D721Med (cell line): ENCODE data around the gene TRABD2A.
"Not testable (repeated sequence)": the region's sequence is repeated elsewhere in the genome, so short reads cannot be mapped to it uniquely, and the experiment has no call there.

Experiments used
- DNase-seq: peaks from one replicate; pipeline ENCODE4 v3.0.0; 2011; ENCODE audit warnings: low spot score; ENCODE audit not compliant: insufficient read length
- FAIRE-seq: peaks from 2 replicates; lab custom pipeline; 2011; peaks lifted over from hg19 to GRCh38; lab: Jason Lieb, UNC
- TF ChIP-seq, protein P1 (sequence below): IDR thresholded peaks from 2 replicates; pipeline ENCODE4 v1.5.1; 2012; ENCODE audit warnings: mild to moderate bottlenecking, control low read depth; ENCODE audit not compliant: insufficient read depth; ENCODE audit errors: missing control alignments

The TRABD2A gene

DNA sequence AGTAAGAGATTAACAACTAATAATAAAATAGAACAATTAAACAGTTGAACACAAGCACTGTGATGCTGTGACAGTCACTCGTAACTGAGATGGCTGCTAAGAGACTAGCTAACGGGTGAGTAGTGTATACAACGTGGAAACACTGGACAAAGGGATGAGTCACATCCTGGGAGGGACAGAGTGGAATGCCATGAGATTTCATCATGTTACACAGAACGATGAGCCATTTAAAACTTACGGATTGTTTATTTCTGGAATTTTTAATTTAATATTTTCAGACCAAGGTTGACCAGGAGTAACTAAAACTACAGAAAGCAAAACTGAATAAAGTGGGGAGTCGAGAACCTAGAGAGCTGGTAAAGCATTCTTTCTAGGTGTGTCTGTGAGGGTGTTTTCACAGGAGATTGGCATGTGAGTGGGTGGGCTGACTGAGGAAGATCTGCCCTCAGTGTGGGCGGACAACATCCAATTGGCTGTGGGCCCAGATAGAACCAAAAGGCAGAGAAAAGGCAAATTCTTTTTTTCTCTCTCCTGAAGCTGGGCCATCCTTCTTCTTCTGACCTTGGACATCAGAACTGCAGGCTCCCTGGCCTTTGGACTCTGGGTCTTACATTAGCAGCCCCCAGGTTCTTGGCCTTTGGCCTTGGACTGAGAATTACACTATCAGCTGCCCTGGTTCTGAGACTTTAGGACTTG, 39.1 kb upstream of the TRABD2A start:
- FAIRE-seq (no peak), DNase-seq (no peak)
- TF ChIP-seq, protein P1, sequence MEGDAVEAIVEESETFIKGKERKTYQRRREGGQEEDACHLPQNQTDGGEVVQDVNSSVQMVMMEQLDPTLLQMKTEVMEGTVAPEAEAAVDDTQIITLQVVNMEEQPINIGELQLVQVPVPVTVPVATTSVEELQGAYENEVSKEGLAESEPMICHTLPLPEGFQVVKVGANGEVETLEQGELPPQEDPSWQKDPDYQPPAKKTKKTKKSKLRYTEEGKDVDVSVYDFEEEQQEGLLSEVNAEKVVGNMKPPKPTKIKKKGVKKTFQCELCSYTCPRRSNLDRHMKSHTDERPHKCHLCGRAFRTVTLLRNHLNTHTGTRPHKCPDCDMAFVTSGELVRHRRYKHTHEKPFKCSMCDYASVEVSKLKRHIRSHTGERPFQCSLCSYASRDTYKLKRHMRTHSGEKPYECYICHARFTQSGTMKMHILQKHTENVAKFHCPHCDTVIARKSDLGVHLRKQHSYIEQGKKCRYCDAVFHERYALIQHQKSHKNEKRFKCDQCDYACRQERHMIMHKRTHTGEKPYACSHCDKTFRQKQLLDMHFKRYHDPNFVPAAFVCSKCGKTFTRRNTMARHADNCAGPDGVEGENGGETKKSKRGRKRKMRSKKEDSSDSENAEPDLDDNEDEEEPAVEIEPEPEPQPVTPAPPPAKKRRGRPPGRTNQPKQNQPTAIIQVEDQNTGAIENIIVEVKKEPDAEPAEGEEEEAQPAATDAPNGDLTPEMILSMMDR: no peak

DNA sequence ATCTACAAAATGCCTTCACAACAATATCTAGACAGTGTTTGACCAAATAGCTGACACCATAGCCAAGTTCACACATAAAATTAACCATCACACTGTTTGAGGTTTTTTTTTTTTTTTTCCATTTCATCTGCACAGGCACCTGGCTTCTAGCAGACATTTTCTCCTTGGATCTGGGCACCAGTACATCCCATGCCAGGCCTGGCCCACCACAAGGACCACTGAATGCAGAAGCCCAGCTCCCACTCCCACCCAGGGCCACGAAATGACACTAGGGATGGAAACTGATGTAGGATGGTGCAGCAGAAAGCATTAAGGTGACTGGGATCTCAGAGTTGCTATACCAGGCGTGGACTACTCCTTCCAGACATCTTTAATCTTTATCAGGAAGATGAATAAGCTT, 37.5 kb upstream of the TRABD2A start:
- DNase-seq (no peak), FAIRE-seq (no peak)
- TF ChIP-seq, protein P1: no peak

DNA sequence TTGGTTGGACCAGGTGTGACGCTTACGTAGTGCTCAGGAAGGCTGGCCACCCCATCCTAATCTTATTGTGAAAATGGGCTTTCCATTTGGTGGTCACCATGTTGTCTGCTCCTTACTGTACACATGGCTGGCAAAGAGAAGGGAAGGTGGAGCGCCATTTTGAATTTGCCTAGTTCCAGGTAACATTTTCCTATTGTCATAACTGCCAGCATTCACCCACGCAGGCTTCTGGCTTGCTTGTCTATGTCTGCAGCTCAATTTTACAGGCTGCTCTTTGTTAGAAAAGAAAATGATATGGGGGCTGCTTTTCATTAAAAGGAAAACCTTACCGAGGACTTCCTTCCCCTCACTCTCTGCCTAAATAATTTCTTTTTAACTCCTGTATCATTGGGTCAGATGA, 36.9 kb upstream of the TRABD2A start:
- FAIRE-seq, DNase-seq: not testable (repeated sequence)

GRCh38 chr2:84915675-84916074, 34.8 kb upstream of the TRABD2A start:
- DNase-seq, FAIRE-seq: not testable (repeated sequence)

GRCh38 chr2:84914334-84914733, 33.5 kb upstream of the TRABD2A start:
- TF ChIP-seq, protein P1: no peak
- FAIRE-seq (no peak), DNase-seq (no peak)

GRCh38 chr2:84912984-84913383, 32.1 kb upstream of the TRABD2A start:
- FAIRE-seq (no peak), DNase-seq (no peak)
- TF ChIP-seq, protein P1: no peak

DNA sequence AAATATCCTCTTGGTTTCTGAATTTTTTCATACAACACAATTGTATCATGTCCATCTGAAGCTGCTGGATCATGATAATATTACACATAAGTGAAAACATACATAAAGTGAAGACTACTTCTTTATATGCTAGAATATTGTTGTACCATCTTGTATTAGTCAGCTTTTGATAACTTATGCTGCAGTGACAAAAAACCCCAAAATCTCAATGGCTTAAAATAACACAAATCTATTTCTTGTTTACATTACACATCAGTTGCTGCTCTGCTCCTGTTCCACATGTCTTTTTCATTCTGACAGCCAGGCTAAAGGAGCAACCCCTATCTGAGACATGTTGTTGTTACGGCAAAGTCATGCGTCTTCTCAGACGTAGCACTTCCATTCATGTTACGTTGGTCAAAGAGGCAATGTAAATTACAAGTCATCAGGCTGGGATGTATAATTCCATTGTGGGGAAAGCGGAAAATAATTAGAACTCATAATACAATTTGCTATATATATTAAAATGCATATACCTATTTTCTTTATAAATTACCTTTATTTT, 30.3 kb upstream of the TRABD2A start:
- DNase-seq (no peak), FAIRE-seq (no peak)
- TF ChIP-seq, protein P1: no peak

DNA sequence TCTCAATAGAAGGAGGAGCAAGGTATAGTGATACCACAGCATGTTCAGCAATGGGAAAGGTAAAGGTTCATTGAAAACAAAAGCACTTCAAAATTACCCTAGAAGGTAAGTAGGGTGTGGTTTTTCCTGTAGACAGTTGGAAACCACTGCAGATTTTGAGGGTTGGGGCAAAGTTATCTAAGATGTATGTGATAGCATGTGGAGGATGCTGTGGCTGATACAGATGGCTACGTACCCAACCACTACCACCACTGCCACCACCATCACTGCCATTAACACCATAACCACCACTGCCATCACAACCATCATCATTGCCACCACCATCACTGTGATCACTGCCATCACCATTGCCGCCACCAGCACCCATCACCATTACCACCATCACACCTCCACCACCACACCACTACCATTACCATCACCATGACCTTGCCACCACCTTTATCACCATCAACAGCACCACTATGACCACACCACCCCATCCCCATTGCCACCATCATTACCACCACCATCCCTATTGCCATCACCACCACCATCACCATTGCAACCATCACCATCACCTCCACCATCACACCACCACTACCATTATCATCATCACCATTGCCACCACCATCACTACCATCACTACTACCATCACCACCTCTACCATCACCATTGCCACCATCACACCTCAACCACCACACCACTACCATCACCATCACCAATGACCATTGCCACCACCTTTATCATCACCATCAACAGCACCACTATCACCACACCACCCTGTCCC, 28.2 kb upstream of the TRABD2A start:
- FAIRE-seq: no peak
- TF ChIP-seq, protein P1: no peak
- DNase-seq: no peak
